Activated naive CD8-positive, alpha-beta T cell treated with anti-CD3 and anti-CD28 coated beads, Interleukin-2, amount 50 U/mL, for 24 hours (primary cell): ENCODE data around the gene VSIG10L2.
"Not testable (repeated sequence)": the region's sequence is repeated elsewhere in the genome, so short reads cannot be mapped to it uniquely, and the experiment has no call there.

Experiments used
- ATAC-seq: fragments of 150-1000 bp; cut with Tn5 transposase; one replicate; pipeline ENCODE4 v1.10.0; 2021
- DNase-seq: peaks from one replicate; pipeline ENCODE4 v3.0.0; 2021
- H3K27ac Mint-ChIP-seq: one replicate; pipeline ENCODE4 v1.8.0; 2021; ENCODE audit warnings: mild to moderate bottlenecking, mixed read lengths
- H3K27me3 Mint-ChIP-seq: one replicate; pipeline ENCODE4 v1.8.0; 2021; ENCODE audit warnings: mixed read lengths
- H3K36me3 Mint-ChIP-seq: one replicate; pipeline ENCODE4 v1.8.0; 2021; ENCODE audit warnings: low read depth, mixed read lengths
- H3K4me1 Mint-ChIP-seq: one replicate; pipeline ENCODE4 v1.8.0; 2021; ENCODE audit warnings: mixed read lengths
- H3K4me3 Mint-ChIP-seq: one replicate; pipeline ENCODE4 v1.8.0; 2021; ENCODE audit warnings: mild to moderate bottlenecking, moderate library complexity, mixed read lengths
- H3K9me3 Mint-ChIP-seq: one replicate; pipeline ENCODE4 v1.8.0; 2021; ENCODE audit warnings: mixed read lengths

The VSIG10L2 gene

GRCh38 chr11:125945797-125946520, at the start of gene VSIG10L2:
Gene VSIG10L2 (plus strand): TSS chr11:125946044. CDS start chr11:125946056, 12 bp downstream.
- Mint-ChIP-seq H3K27ac (no peak within 1 kb of the TSS), H3K4me3 (no peak within 1 kb of the TSS), H3K27me3 (no peaks in the 10 kb centered on the region), H3K36me3 (no peaks in the 10 kb centered on the region), H3K4me1 (no peaks in the 10 kb centered on the region), H3K9me3 (no peaks in the 10 kb centered on the region)
- ATAC-seq (no peak), DNase-seq (no peak)

DNA sequence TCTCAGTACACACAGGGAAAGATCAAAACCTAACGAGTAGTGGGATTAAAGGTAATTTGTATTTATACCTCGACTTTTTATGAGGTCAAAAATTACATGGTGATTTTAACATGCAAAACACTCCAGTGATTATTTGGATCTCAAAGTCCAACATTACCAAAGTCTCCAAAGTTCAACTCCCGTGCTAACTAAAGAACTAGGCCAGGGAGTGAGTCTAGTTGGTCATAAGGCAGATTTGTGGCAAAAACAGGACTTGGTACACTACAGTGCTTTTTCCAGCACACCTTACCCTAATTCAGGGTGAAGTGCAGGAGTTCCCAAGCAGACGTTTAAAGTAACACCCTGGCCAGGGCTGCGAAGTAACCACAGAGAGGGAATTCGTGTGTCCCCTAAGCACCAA, 44.0 kb upstream of the VSIG10L2 start:
- Mint-ChIP-seq H3K4me1 (peaks cover 33% of the 10 kb centered on the region), H3K27me3 (peaks cover 20% of the 10 kb centered on the region), H3K36me3 (peaks cover 31% of the 10 kb centered on the region), H3K27ac (no peak overlapping the region), H3K4me3 (peak overlapping the region; percentile 98), H3K9me3 (no peaks in the 10 kb centered on the region)
- DNase-seq (no peak), ATAC-seq (no peak)

DNA sequence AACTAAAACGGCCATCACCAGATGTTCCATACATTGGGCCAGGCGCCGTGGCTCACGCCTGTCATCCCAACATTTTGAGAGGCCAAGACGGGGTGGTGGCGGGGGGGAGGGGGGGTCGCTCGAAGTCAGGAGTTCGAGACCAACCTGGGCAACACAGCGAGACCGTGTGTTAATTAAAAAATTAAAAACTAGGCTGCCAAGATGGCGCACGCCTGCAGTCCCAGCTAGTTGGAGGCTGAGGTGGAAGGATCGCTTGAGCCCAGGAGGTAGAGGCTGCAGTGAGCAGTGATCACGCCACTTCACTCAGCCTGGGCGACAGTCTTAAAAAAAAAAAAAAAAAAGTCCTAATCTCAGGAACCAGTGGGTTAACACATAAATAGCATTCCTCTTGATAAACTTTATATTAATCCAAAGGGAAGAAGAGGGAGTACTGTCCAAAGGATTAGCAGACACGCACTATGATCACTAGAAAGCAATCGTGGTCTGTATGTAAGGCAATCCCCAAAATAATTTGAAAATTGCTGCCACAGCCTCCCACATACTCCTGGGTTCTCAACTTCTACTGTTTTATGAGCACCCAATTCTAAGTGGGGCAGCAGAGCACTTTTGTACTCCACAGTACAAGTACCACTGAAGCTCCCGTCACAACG, 43.4 kb upstream of the VSIG10L2 start:
- peaks cover 33% of the 10 kb centered on the region for H3K4me1 Mint-ChIP-seq
- ATAC-seq (peak; percentile 8), DNase-seq (no peak)
- peaks cover 30% of the 10 kb centered on the region for H3K36me3 Mint-ChIP-seq
- peak overlapping the region; percentile 95 for H3K27ac Mint-ChIP-seq
- no peaks in the 10 kb centered on the region for H3K9me3 Mint-ChIP-seq
- H3K27me3 Mint-ChIP-seq: peaks cover 21% of the 10 kb centered on the region
- peak overlapping the region; percentile 98 for H3K4me3 Mint-ChIP-seq

DNA sequence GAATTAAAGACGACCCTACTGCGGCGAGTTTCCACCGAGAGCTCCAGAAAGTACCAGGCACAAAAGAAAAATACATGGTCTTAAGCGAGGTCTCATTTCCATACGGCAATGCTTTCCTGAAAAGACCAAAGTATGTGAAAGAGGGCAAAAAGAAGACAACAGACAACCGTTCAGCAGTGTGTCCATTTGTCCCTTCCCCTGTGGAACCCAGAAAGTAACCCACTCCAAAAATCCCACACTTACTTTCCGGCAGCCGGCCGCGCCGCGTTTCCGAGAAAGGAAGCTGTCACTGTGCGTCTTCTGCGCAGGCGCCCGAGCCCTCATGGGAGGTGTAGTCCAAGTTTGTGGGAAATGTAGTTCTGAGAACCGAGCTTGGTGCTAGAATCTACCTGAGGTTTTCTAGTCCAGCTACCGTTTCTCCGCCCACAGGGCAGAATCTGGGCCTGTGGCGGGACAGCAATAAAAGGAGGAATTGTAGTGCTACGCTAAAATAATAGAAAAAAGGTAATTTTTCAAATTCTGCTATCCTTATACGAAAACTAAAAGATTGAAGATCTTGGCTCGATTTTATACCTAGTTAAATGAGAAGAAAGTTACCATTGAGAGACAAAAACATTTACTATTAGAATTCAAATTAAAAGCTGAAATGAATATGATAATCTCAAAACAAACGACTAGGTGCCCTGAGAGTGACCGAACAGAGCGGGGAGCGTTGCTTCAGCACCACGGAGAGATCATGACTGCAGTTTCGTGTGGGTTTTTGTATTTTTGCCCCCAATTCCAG, 42.7 kb upstream of the VSIG10L2 start, which contains the start of gene PUS3:
Gene PUS3 (minus strand): TSS at position 280 of the 784 bp plus-strand sequence. CDS start 6,922 bp downstream, outside the sequence.
- Mint-ChIP-seq H3K4me1 (peaks cover 29% of the 10 kb centered on the region), H3K4me3 (peak within 1 kb of the TSS; percentile 98), H3K9me3 (no peaks in the 10 kb centered on the region), H3K27me3 (peaks cover 21% of the 10 kb centered on the region), H3K36me3 (peaks cover 27% of the 10 kb centered on the region), H3K27ac (peak within 1 kb of the TSS; percentile 95)
- peak; percentile 89 for DNase-seq
- ATAC-seq: peak; percentile 83

DNA sequence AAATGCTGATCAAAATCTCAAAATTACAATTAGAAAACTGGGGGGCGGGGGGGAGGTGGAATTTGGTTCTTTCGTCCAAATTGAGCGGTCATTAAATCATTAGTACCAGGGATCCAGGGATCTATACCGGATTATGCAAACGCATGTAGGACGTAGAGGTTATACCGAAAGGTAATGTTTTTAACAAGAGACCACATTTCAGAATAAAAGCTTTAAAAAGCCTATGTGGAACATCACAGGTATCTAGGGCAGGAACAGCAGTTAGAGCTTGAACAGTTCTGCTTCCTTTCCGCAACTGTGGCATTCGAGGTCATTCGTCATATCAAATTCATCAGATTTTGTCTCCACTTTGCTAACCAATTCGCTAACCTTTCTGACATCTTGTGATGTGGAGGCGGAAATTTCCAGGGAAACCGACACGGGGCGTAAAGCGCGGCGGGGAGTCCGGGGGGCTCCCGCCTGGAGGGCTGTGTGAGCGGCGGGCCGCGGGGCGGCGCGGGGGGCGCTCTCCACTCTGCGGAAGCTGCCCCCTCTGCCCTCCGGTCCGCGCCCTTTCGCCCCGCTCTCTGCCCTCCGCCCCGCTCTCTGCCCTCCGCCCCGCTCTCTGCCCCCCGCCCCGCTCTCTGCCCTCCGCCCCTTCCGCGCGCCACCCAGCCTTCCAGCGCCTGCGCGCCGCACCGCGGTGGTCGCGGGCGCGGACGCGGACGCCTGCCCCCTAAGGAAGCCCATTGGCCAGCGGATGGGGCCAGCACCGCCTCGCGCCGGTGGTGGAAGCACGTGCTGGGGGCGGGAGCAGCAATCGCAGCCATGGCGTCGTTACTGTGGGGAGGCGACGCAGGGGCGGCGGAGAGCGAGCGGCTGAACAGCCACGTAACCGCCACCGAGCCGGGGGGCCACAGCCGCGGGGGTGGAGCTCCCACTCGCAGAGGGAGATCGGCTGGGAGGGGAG, 41.9 kb upstream of the VSIG10L2 start, which contains the start of gene DDX25:
Gene DDX25 (plus strand): TSS at position 798 of the 949 bp plus-strand sequence. CDS start 10 bp downstream, at position 808.
- Mint-ChIP-seq H3K27me3 (peaks cover 21% of the 10 kb centered on the region), H3K4me1 (peaks cover 29% of the 10 kb centered on the region), H3K9me3 (no peaks in the 10 kb centered on the region), H3K27ac (peak within 1 kb of the TSS; percentile 68), H3K36me3 (peaks cover 27% of the 10 kb centered on the region), H3K4me3 (peak within 1 kb of the TSS; percentile 98)
- DNase-seq (peak; percentile 39), ATAC-seq (peak; percentile 66)

DNA sequence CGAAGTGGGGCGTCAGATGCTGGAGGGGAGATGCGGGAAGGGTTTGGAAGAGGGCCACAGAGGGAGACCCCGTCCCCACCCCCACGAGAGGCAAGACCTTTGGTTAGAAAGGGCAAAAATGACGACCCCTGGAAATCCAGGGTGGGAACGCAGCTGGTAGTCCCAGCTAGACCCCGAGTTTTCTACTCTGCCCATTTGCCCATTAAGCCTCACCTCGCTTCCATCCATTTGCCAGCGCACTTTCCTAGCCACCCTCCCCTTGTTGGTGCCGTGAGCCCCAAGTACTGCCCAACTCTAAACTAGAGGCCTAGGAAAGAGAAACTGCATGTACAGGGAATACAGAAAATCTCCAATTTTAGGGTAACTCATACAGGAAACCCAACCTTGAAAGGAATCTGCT, 41.2 kb upstream of the VSIG10L2 start:
- Mint-ChIP-seq H3K36me3 (peaks cover 21% of the 10 kb centered on the region), H3K4me1 (peaks cover 26% of the 10 kb centered on the region), H3K27ac (no peak overlapping the region), H3K27me3 (peaks cover 21% of the 10 kb centered on the region), H3K4me3 (peak overlapping the region; percentile 53), H3K9me3 (no peaks in the 10 kb centered on the region)
- DNase-seq (no peak), ATAC-seq (no peak)

DNA sequence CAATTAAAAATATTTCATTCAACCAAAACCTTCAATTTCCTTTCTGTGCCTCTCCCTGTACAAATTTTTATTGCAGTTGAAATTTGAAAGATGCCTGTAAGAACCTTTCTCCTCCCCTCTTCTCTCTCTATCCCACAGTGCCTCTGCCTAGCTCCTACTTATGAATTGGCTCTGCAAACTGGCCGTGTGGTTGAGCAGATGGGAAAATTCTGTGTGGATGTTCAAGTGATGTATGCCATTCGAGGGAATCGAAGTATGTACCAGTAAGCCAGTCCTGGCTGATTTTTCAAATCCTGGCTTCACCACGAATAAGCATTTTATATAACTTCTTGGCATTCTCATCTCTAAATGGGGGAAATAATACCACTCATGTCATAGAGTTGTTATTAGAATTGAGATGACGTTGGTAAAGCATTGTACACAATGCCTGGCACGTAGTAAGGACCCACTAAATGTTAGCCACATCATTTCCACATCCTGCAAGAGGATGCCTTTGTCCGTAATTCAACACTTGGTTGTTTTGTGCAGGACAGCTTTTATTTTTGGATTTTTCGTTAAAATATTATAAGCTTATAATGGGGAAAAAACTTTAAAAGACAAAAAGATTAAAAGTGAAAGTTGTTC, 35.5 kb upstream of the VSIG10L2 start:
- DNase-seq (no peak), ATAC-seq (no peak)
- Mint-ChIP-seq H3K4me1 (no peaks in the 10 kb centered on the region), H3K9me3 (no peaks in the 10 kb centered on the region), H3K4me3 (no peak overlapping the region), H3K36me3 (no peaks in the 10 kb centered on the region), H3K27me3 (peaks cover 22% of the 10 kb centered on the region), H3K27ac (no peak overlapping the region)

- not testable (repeated sequence) for DNase-seq, ATAC-seq, H3K27ac Mint-ChIP-seq, H3K4me1 Mint-ChIP-seq, H3K9me3 Mint-ChIP-seq, H3K4me3 Mint-ChIP-seq, H3K36me3 Mint-ChIP-seq
- peaks cover 32% of the 10 kb centered on the region for H3K27me3 Mint-ChIP-seq
These were observed 31.2 kb upstream of the VSIG10L2 start for GRCh38 chr11:125914601-125915000.

DNA sequence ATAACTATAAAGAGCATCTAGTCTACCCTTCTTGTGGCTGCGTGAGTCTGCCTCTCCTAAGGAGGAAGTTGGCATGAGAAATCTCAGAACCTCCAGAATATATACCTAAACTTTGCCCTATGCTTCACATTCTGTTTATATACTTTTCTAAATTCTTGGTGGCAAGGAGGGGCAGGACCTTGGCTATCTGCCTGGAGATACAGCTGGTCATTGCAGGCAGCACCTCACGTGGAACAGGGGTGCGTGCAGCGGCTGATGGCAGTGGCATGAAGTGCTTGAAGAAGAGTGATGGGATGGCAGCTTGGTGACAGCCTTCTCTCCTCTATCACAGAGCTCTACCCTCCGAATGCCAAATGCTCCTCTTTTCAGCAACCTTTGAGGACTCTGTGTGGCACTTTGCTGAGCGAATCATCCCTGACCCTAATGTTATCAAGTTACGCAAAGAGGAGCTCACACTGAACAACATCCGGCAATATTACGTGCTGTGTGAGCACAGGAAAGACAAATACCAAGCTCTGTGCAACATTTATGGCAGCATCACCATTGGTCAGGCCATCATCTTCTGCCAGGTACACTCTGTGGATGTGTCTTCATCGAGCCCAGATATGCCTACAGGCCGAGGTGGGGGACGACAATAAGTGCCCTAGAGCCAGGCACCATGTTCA, 29.0 kb upstream of the VSIG10L2 start:
- ATAC-seq (no peak), DNase-seq (no peak)
- Mint-ChIP-seq H3K9me3 (no peaks in the 10 kb centered on the region), H3K27me3 (peaks cover 30% of the 10 kb centered on the region), H3K4me3 (no peak overlapping the region), H3K27ac (no peak overlapping the region), H3K4me1 (no peaks in the 10 kb centered on the region), H3K36me3 (no peaks in the 10 kb centered on the region)

DNA sequence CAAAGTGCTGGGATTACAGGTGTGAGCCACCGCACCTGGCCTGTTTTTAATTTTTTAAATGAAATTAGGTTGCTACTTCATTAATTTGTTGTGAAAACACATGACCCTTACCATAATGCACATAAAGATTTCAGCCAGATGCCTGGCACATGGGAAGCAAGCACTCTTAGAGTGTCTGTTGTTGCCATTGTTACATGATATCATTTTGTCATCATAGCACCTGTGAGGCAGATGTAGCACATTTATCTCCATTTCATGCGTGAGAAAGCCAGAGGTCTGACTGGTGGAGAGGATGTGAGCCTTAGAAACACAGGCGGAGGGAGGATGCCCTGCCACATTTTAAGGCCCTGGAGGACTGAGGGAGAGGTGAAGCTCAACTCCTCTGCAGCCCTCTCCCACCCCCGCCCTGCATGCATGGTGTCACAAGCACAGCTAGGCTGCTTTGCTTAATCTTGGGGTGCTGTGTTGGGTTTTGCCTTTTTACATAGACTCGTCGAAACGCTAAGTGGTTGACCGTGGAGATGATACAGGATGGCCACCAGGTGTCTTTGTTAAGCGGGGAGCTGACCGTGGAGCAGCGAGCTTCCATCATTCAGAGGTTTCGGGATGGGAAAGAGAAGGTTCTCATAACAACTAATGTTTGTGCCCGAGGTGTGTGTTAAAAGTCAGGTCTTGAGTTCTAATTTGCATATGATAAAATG, 27.6 kb upstream of the VSIG10L2 start:
- H3K36me3 Mint-ChIP-seq: no peaks in the 10 kb centered on the region
- H3K4me1 Mint-ChIP-seq: no peaks in the 10 kb centered on the region
- ATAC-seq (no peak), DNase-seq (no peak)
- H3K9me3 Mint-ChIP-seq: no peaks in the 10 kb centered on the region
- no peak overlapping the region for H3K4me3 Mint-ChIP-seq
- peaks cover 27% of the 10 kb centered on the region for H3K27me3 Mint-ChIP-seq
- no peak overlapping the region for H3K27ac Mint-ChIP-seq

DNA sequence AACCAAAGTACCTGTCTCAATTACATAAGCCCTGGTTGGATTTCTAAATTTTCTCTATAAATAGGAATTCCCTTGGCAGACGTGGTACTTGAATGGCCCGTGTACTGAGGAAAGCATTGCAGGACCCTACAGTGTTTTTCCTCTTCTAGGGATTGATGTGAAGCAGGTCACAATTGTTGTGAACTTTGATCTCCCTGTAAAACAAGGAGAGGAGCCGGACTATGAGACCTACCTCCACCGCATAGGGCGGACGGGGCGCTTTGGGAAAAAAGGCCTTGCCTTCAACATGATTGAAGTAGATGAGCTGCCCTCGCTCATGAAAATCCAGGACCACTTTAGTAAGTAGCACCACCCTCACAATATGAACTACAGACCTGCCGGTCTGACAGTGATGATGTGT, 24.8 kb upstream of the VSIG10L2 start:
- Mint-ChIP-seq H3K27me3 (peaks cover 21% of the 10 kb centered on the region), H3K9me3 (no peaks in the 10 kb centered on the region), H3K4me1 (no peaks in the 10 kb centered on the region)

DNA sequence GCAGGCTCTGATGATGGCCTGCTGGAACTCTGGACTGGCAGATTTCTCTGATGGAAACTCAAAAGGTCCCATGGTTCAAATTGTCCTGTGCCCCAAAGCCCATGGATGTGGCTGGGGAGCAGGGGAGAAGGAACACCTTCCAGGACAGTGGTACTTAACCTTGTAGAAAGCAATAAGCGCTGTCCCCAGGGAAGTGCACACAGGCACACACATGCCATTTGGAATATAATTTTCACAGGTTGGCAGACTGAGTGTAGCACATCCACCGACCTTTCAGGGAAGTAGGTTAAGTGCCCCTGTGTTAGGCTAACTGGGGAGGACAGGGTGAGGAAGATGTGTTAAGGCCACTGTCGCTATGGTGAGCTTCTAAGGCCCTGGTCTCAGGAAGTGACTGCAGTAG, 23.7 kb upstream of the VSIG10L2 start:
- no peak for ATAC-seq

More for the DNA sequence above, 24.8 kb upstream of the VSIG10L2 start:
- H3K4me3 Mint-ChIP-seq: no peak overlapping the region
- no peak overlapping the region for H3K27ac Mint-ChIP-seq
- DNase-seq (no peak), ATAC-seq (no peak)
- H3K36me3 Mint-ChIP-seq: no peaks in the 10 kb centered on the region

More for the DNA sequence above, 23.7 kb upstream of the VSIG10L2 start:
- Mint-ChIP-seq H3K27me3 (peaks cover 16% of the 10 kb centered on the region), H3K9me3 (no peaks in the 10 kb centered on the region), H3K4me3 (no peak overlapping the region), H3K36me3 (no peaks in the 10 kb centered on the region), H3K27ac (no peak overlapping the region), H3K4me1 (no peaks in the 10 kb centered on the region)
- DNase-seq: no peak
